HUES64 (cell line): Measurements from ENCODE around the gene KCP.

Experiments
- H3K27ac ChIP-seq: 2 replicates; pipeline ENCODE4 v1.7.0; 2013; ENCODE audit warnings: low read depth, low read length, inconsistent platforms
- H3K27me3 ChIP-seq: 2 replicates; pipeline ENCODE4 v1.6.1; 2013; ENCODE audit warnings: mild to moderate bottlenecking, low read length; ENCODE audit not compliant: insufficient read depth
- H3K36me3 ChIP-seq: 2 replicates; pipeline ENCODE4 v1.6.1; 2013; ENCODE audit warnings: mild to moderate bottlenecking, low read length; ENCODE audit not compliant: insufficient read depth
- H3K4me1 ChIP-seq: 2 replicates; pipeline ENCODE4 v1.6.1; 2013; ENCODE audit warnings: mild to moderate bottlenecking, low read length, moderate library complexity; ENCODE audit not compliant: insufficient read depth
- H3K4me3 ChIP-seq: 2 replicates; pipeline ENCODE4 v1.5.1; 2013; ENCODE audit warnings: mild to moderate bottlenecking, low read length, moderate library complexity
- H3K9ac ChIP-seq: 2 replicates; pipeline ENCODE4 v1.6.1; 2013; ENCODE audit warnings: mild to moderate bottlenecking, low read depth, low read length
- H3K9me3 ChIP-seq: 2 replicates; pipeline ENCODE4 v1.6.1; 2013; ENCODE audit warnings: low read depth, low read length; ENCODE audit not compliant: insufficient read depth
- WGBS: fragments of 150-250, 120-280 bp; methylation state at CpG from one replicate; pipeline ENCODE4 v1.1.7; 2013; ENCODE audit warnings: missing lambda C conversion rate; 5-methylcytosine and 5-hydroxymethylcytosine counted together

The KCP gene

DNA sequence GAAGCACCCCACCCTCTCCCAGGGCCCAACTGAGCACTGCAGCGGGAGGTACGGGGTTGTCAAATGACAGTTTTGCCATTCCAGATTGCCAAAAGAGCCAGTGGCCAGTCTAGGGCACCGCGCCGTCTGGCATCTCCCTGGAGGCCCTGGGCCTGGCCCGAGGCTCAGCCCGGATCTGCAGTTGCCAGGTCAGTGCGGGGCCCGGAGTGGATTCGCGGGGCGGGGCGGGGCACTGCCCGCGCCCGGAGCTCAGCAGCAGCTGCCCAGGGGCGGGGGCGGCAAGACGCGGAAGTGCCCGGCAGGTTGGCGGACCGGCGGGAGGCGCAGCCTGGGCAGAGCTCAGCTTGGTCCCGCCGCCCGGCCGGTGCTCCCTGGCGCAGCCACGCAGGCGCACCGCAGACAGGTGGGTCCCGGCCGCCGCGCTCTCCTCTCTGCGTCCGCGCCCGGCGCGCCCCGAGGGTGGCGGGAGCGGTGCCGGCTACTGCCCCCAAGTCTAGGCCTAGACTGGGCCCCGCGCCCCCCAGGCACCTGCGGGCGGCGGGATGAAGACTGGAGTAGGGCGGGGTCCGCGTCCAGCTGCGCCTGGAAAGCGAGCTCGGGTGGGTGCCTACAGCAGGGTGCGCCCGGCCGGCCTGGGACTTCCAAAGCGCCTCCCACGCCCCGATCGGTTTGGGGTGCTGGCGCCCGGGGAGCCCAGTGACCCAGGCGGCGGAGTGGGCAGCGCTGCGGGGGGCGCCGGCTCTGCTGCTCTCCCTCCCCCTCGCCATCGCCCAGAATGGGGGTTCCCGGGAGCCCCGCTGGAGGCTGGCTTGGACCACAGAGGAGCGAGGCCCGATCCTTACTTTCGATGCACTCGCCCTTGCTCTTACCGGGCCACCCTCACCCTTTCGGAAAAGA lies 27.4 kb upstream of the KCP start, which contains the start of gene IRF5:
Gene IRF5 (plus strand): TSS at position 281 of the 897 bp plus-strand sequence. CDS start 4,155 bp downstream, outside the sequence.
- Histone ChIP-seq H3K27me3 (peaks cover 80% of the 10 kb centered on the region), H3K9ac (no peak within 1 kb of the TSS), H3K4me3 (peak within 1 kb of the TSS; percentile 61), H3K36me3 (no peaks in the 10 kb centered on the region), H3K4me1 (no peaks in the 10 kb centered on the region), H3K27ac (no peak within 1 kb of the TSS), H3K9me3 (no peaks in the 10 kb centered on the region)
- 3% methylated on average over 83 of the region's 83 CpGs for WGBS

DNA sequence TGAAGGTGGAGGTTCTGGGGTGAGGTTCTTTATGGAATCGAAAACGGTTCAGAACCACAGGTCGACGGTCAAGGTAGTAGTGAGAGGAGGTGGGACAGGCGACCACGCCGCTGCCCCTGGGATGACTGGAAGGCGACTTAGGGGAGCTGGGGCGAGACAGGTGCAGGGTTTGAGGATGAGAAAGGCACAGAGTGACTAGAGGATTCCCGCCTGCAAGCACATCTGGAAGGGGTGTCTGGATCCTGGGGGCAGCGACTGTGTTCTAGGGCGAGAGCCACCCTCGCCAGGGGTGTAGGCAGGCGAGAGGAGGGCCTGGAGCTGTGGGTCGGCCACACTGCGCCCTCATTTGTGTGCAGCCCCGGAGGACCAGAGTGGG lies 26.8 kb upstream of the KCP start:
- H3K9ac ChIP-seq: no peak overlapping the region
- H3K4me3 ChIP-seq: peak overlapping the region; percentile 61
- H3K9me3 ChIP-seq: no peaks in the 10 kb centered on the region
- 75% methylated on average over 17 of the region's 17 CpGs for WGBS
- H3K27ac ChIP-seq: no peak overlapping the region
- no peaks in the 10 kb centered on the region for H3K4me1 ChIP-seq
- H3K27me3 ChIP-seq: peaks cover 80% of the 10 kb centered on the region
- H3K36me3 ChIP-seq: no peaks in the 10 kb centered on the region

DNA sequence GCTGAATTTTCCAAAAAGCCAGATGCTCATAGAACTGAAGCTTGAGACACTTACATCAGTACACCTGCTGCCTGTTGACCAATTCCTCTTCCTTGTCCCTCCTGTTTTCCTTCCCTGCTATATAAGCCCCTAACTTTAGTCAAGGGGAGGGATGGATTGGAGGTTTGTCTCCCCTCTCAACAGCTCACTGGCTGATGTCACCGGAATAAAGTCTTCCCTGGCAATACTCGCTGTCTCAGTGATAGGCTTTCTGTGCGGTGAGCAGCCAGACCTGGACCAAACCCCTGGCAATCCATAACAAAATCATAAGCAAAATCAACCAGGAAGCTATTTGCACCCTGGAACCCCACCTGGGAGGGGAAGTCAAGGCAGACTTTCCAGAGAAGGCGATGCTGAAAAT lies 26.3 kb upstream of the KCP start:
- Histone ChIP-seq H3K9ac (no peak overlapping the region), H3K36me3 (no peaks in the 10 kb centered on the region), H3K27me3 (peaks cover 77% of the 10 kb centered on the region), H3K4me1 (no peaks in the 10 kb centered on the region), H3K27ac (no peak overlapping the region), H3K4me3 (no peak overlapping the region), H3K9me3 (no peaks in the 10 kb centered on the region)
- WGBS: 92% methylated on average over 4 of the region's 4 CpGs

DNA sequence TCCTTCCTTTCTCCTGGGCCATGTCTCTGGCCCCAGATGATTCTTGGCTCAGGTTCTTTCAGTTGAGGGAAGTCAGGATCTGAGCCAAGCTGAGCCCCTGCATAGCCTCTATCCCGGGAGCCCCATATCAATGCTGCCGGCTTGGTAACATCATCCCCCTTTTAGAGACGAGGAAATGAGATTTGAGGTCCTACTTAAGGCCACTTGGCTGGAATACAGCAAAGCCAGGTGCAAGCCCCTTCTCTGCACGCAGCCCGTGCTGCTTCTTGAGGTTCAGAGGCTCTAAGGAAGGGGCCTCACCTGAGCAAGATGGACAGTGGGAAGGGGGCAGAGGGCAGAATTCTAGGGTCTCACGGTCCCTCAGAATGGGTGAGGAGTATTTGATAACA lies 24.8 kb upstream of the KCP start:
- H3K4me3 ChIP-seq: no peak overlapping the region
- peaks cover 67% of the 10 kb centered on the region for H3K27me3 ChIP-seq
- H3K9me3 ChIP-seq: no peaks in the 10 kb centered on the region
- no peaks in the 10 kb centered on the region for H3K36me3 ChIP-seq
- H3K4me1 ChIP-seq: no peaks in the 10 kb centered on the region
- H3K27ac ChIP-seq: no peak overlapping the region
- WGBS: 93% methylated on average over 6 of the region's 6 CpGs
- H3K9ac ChIP-seq: no peak overlapping the region

DNA sequence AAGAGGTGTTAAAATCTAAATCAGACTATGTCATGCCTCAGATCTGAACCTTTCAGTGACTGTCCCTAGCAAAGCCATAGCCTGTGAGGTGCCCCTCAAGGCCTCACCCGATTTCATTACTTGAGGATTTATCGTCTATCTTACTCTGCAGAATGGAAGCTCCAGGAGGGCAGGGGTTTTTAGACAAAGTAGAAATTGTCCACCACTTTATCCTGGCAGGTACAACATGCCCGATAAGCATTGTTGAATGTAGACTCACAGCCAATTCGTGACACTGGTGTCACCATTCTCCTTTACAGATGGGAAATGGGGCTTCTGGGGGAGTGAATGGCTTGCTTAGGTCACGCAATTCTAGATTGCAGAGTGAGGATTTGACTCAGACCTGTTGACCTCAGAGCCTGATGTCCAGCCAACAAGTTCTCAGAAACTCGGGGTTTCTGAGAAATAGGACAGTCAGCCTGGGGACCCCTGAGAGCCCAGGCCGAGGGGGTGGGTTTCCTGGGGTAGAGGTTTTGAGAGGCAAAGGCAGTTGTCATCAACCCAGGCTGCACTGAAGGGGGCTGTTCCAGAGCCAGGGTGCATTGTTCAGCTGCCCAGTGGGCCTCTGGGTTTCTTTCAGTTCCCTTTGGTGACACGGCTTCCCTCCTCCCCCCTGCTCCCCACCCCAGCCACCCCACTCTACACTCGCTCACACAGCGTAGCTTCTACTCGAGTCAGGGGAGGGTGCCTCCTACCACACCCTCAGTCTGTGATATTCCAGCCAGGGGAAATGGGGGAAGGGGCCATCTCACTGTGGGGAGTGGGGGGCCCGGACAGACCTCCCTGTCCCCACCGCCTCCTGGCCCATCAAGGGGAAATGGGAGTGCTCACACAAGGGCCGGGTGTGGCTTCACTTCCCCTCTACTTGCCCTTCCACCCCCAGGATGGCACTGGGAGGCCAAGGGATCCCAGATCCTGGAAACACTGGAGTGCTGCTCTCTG lies 24.1 kb upstream of the KCP start:
- no peak overlapping the region for H3K4me3 ChIP-seq
- no peaks in the 10 kb centered on the region for H3K36me3 ChIP-seq
- no peaks in the 10 kb centered on the region for H3K4me1 ChIP-seq
- 81% methylated on average over 14 of the region's 14 CpGs for WGBS
- no peak overlapping the region for H3K27ac ChIP-seq
- peaks cover 61% of the 10 kb centered on the region for H3K27me3 ChIP-seq
- no peaks in the 10 kb centered on the region for H3K9me3 ChIP-seq
- no peak overlapping the region for H3K9ac ChIP-seq

DNA sequence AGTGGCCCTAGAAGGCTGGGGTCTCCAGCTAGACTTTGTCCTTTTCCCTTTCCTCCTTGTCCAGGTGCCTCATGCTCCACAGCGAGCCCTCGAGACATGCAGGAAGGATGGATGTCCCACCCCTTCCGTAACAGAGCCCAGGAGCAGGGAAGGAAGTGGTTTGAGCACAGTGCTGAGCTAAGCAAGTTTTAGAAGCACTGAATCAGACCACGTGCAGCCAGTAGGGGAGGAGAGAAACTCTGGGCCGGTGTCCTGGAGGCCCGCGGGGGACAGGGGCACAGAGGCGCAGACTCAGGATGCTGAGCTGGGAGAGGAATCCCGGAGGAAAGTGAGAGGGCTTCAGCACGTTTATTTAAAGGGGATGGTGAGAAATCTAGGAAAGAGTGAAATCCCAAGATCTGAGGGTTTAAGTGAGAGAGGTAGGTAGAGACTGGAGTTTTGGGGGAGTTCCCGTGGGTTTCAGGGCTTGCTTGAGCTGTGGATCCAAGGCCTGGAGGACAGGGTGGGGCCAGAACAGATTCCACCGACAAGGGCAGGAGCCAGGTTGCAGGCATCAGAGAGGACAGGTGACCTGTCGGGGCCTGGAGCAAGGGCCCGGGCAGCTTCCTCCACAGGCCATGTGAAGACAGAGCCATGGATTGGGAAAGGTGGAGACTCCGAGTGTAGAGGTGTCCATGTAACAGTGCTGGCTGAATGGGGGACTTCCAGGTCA lies 22.8 kb upstream of the KCP start:
- H3K36me3 ChIP-seq: no peaks in the 10 kb centered on the region
- no peaks in the 10 kb centered on the region for H3K4me1 ChIP-seq
- 76% methylated on average over 15 of the region's 15 CpGs for WGBS
- no peak overlapping the region for H3K27ac ChIP-seq
- H3K9me3 ChIP-seq: no peaks in the 10 kb centered on the region
- peaks cover 47% of the 10 kb centered on the region for H3K27me3 ChIP-seq
- H3K4me3 ChIP-seq: no peak overlapping the region
- no peak overlapping the region for H3K9ac ChIP-seq

DNA sequence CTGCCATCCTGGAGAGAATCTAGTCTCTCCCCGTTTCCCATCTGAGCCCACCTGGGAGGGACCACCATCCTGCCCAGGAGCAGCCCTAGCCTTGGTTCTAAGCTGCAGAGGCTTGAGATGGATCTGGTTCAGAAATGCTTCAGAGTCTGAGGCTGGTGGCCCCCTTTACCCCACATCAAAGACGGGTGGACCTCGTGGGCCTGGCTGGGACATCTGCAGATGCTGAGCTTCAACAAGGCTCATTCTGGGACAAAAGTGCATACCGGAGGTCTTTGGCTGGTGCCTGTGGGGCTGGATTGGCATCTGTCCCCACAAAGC lies 22.3 kb upstream of the KCP start:
- no peak overlapping the region for H3K27ac ChIP-seq
- 88% methylated on average over 4 of the region's 4 CpGs for WGBS
- no peaks in the 10 kb centered on the region for H3K4me1 ChIP-seq
- no peak overlapping the region for H3K9ac ChIP-seq
- peaks cover 42% of the 10 kb centered on the region for H3K27me3 ChIP-seq
- no peak overlapping the region for H3K4me3 ChIP-seq
- no peaks in the 10 kb centered on the region for H3K9me3 ChIP-seq
- H3K36me3 ChIP-seq: no peaks in the 10 kb centered on the region

DNA sequence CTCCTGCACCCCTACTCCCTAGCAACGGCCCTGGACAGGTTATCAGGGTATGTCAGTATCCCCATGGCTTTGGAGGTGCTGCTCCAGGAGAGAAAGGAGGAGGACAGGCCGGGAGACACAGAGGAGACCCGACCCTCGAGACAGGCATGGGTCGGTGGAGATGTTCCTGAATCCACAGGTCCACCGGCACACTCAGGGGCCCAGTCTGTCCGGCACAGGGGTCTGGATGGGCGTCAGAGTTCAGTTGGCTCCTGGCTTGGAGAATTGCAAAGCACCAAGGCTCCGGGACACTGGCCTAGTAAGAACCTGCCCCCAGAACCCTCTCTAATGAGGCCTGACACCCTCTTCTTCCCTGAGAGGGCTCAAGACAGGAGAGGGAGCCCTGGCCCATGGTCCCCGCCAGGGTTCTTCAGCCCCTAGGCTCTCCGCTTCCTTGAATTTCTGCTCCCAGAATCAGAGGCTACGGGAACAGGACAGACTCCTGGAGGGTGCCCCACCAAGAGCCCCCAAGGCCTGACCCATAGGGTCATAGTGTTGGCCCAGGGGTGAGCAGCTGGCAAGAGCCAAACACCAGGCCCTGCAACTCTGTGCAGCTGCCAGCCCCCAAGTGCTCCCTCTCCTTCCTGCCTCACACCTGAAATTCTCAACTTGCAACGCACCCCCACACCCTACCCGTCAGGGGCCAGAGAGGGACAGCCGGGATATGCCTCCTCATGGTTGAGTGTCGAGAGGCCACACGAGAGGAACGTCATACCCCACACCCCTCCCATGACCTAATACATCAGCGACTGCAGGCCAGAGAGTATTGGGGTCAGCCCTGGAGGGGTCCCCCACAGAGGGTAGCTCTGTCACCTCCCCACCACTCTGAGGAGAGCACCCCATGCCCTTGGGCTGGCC lies 21.7 kb upstream of the KCP start:
- whole genome bisulfite sequencing: 89% methylated on average over 19 of the region's 19 CpGs
- no peak overlapping the region for H3K9ac ChIP-seq
- H3K4me1 ChIP-seq: no peaks in the 10 kb centered on the region
- no peaks in the 10 kb centered on the region for H3K9me3 ChIP-seq
- peaks cover 36% of the 10 kb centered on the region for H3K27me3 ChIP-seq
- H3K4me3 ChIP-seq: no peak overlapping the region
- H3K27ac ChIP-seq: no peak overlapping the region
- H3K36me3 ChIP-seq: no peaks in the 10 kb centered on the region

DNA sequence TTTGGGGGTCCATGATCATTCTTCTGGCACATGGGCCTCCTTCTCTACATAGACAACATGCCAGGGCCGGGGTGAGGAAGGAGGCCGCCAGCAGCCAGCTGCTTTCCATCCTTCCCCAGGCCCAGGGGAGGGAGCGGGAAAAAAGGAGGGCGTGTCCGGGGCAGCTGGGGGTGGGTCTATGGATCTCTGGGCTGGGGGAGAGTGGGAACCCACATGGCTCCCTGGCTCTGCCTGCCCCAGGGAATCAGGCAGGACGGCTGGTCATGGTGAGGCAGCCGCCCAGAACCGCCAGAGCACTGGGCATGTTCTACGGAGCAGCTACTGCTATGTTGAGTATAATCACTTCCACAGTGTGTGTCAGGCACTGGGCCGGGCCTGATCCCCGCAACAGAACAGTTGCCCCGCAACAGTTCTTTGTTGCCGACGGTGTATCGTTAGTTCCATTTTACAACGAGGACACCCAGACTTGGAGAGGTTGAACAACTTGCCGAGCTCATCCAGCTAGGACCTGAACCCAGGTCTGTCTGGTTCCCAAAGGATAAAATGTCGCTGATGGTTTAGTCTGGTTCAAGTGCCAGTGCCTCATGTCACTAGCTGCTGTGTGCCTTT lies 20.8 kb upstream of the KCP start:
- H3K36me3 ChIP-seq: no peaks in the 10 kb centered on the region
- 92% methylated on average over 18 of the region's 18 CpGs for WGBS
- H3K27ac ChIP-seq: no peak overlapping the region
- H3K9ac ChIP-seq: no peak overlapping the region
- no peaks in the 10 kb centered on the region for H3K9me3 ChIP-seq
- no peaks in the 10 kb centered on the region for H3K4me1 ChIP-seq
- no peak overlapping the region for H3K4me3 ChIP-seq
- H3K27me3 ChIP-seq: peaks cover 27% of the 10 kb centered on the region
